Type B pancreatic cell (in vitro differentiated cells): ENCODE measurements around the gene FHL2. TPM values are rescaled to one million over a fixed set of nuclear protein-coding genes. Genes with fewer than 3 reads are reported as not detected.
A peak's percentile ranks its signal among the peaks of the same experiment; 100 is the strongest.
"Not testable (repeated sequence)": the region's sequence is repeated elsewhere in the genome, so short reads cannot be mapped to it uniquely, and the experiment has no call there.

Experiments
- DNase-seq: peaks from one replicate; pipeline ENCODE4 v3.0.0; 2021; ENCODE audit warnings: mixed read lengths; ENCODE audit not compliant: unreplicated experiment; ENCODE audit errors: extremely low spot score
- H3K27ac Mint-ChIP-seq: 2 replicates; pipeline ENCODE4 v1.8.0; 2021; ENCODE audit warnings: mild to moderate bottlenecking, mixed read lengths
- H3K27me3 Mint-ChIP-seq: 2 replicates; pipeline ENCODE4 v1.8.0; 2021; ENCODE audit warnings: mixed read lengths
- H3K36me3 Mint-ChIP-seq: 2 replicates; pipeline ENCODE4 v1.8.0; 2021; ENCODE audit warnings: mixed read lengths
- H3K4me1 Mint-ChIP-seq: one replicate; pipeline ENCODE4 v1.8.0; 2021; ENCODE audit warnings: mixed read lengths; ENCODE audit not compliant: unreplicated experiment
- H3K4me3 Mint-ChIP-seq: 2 replicates; pipeline ENCODE4 v1.8.0; 2021; ENCODE audit warnings: mild to moderate bottlenecking, mixed read lengths
- H3K9me3 Mint-ChIP-seq: 2 replicates; pipeline ENCODE4 v1.8.0; 2021; ENCODE audit warnings: mixed read lengths
- CTCF ChIP-seq: fragments of 200-600 bp; sonication (generic); conservative IDR thresholded peaks from 2 replicates; pipeline ENCODE4 v1.5.0; 2021; ENCODE audit warnings: antibody characterized with exemption, mild to moderate bottlenecking
- total RNA-seq: library from RNA; stranded (reverse); gene quantifications from 2 replicates; pipeline ENCODE4 v1.2.1, GENCODE V29; 2021; ENCODE audit warnings: low replicate concordance

Gene FHL2
- total RNA-seq, 1 donor from 2014 or later: 21.9 TPM

DNA sequence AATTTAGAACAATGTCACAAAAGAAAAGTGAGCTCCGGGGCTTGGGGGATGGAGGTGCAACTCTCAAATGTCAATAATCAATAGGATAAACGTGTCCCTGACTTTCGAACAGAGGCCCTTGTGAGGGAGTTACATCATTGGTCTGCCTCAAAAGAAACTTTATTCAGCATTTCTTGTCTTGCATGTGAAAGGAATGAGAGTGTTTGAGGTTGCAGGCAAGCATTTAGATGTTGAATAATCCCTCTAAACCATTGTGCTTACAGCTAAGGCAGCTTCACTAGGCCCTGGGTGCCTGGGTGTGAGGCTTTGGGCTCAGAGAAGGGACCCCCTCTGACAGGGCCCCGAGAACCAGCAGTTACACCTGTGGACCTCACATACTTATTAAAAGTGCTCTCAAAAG, 28.6 kb upstream of the FHL2 start:
- H3K4me1 Mint-ChIP-seq: peaks cover 21% of the 10 kb centered on the region
- no peak for TF ChIP-seq CTCF
- peak overlapping the region; percentile 35 for H3K4me3 Mint-ChIP-seq
- no peak for DNase-seq
- H3K27ac Mint-ChIP-seq: peak overlapping the region; percentile 91
- H3K9me3 Mint-ChIP-seq: no peaks in the 10 kb centered on the region
- no peaks in the 10 kb centered on the region for H3K27me3 Mint-ChIP-seq
- no peaks in the 10 kb centered on the region for H3K36me3 Mint-ChIP-seq

DNA sequence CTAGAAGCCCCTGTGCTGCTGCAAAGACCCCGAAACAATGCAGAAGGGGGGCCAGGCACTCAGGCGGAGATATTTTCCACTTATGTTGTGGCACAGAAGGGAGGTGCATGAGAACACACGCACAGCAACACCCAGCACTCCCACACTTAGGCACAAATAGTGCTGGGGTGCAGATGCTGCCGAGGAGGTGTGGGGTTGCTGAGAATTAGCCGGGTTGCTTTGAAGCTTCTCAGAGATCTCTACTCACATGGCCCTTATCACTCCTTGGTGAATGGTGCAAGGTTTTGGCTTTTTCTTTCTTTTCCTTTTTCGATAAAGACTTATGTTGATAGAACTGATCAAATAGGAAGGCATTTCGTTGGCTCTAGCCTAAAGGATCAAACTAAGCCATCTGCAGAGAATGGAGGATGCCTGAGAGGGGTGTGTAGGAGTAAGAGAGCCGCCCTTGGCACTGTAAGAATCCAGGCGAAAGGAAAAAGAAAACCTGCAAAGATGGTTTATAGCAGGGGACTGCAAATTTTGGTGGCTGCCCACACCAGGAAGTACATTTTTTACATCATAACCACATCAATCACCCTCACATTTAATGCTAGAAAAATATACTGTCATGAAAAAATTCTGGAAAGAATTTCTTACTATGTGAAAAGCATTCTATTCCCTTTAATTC, 27.9 kb upstream of the FHL2 start:
- Mint-ChIP-seq H3K27me3 (no peaks in the 10 kb centered on the region), H3K4me1 (peaks cover 21% of the 10 kb centered on the region), H3K9me3 (no peaks in the 10 kb centered on the region), H3K4me3 (peak overlapping the region; percentile 35), H3K27ac (peak overlapping the region; percentile 91), H3K36me3 (no peaks in the 10 kb centered on the region)
- DNase-seq: no peak
- TF ChIP-seq CTCF: no peak

DNA sequence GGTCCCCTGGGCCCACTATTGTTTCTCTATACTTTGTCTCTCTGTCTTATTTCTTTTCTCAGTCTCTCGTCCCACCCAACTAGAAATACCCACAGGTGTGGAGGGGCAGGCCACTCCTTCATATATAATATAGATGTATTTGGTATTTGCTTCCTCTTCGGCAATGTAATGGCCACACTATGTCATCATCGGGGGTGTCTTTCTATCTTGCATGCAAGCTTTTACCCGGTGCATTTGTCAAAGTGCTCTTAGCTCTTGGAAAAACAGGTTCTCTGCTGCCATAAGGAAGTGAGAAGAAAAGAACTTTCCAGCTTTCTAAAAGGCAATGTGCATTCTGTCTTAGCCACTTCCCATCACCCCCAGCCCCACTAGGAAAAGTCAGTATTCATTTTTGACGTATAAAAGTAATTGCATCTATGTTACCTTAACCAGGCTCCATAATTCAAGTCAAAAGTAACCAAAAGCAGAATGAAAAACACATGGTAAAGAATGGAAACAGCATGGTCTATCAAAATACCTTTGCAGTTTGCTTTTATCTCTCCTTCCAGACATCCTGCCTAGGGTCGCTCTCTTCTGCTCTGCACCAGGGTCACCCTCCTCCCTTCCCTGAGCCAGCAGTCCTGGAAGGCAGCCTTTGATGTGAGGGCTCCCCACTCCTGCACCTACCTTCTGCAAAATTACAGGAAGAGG, 27.2 kb upstream of the FHL2 start:
- no peak for TF ChIP-seq CTCF

DNA sequence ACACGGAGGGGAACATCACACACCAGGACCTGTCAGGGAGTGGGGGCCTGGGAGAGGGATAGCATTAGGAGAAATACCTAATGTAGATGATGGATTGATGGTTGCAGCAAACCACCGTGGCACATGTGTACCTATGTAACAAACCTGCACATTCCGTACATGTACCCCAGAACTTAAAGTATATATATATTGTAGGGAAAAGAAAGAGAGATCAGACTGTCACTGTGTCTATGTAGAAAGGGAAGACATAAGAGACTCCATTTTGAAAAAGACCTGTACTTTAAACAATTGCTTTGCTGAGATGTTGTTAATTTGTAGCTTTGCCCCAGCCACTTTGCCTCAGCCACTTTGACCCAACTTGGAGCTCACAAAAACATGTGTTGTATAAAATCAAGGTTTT, 26.0 kb upstream of the FHL2 start:
- H3K4me1 Mint-ChIP-seq: peaks cover 21% of the 10 kb centered on the region
- not testable (repeated sequence) for H3K27me3 Mint-ChIP-seq, H3K27ac Mint-ChIP-seq, DNase-seq, H3K9me3 Mint-ChIP-seq, H3K36me3 Mint-ChIP-seq, H3K4me3 Mint-ChIP-seq

More for the DNA sequence above, 27.2 kb upstream of the FHL2 start:
- Mint-ChIP-seq H3K4me1 (peaks cover 21% of the 10 kb centered on the region), H3K36me3 (no peaks in the 10 kb centered on the region), H3K9me3 (no peaks in the 10 kb centered on the region), H3K4me3 (peak overlapping the region; percentile 38), H3K27ac (peak overlapping the region; percentile 91), H3K27me3 (no peaks in the 10 kb centered on the region)
- DNase-seq: no peak

- no peak overlapping the region for H3K4me3 Mint-ChIP-seq
- H3K9me3 Mint-ChIP-seq: no peaks in the 10 kb centered on the region
- H3K4me1 Mint-ChIP-seq: peaks cover 21% of the 10 kb centered on the region
- H3K27me3 Mint-ChIP-seq: no peaks in the 10 kb centered on the region
- no peak overlapping the region for H3K27ac Mint-ChIP-seq
- TF ChIP-seq CTCF: no peak
- no peaks in the 10 kb centered on the region for H3K36me3 Mint-ChIP-seq
- DNase-seq: no peak
Observed at GRCh38 chr2:105422801-105423200, 23.9 kb upstream of the FHL2 start.

DNA sequence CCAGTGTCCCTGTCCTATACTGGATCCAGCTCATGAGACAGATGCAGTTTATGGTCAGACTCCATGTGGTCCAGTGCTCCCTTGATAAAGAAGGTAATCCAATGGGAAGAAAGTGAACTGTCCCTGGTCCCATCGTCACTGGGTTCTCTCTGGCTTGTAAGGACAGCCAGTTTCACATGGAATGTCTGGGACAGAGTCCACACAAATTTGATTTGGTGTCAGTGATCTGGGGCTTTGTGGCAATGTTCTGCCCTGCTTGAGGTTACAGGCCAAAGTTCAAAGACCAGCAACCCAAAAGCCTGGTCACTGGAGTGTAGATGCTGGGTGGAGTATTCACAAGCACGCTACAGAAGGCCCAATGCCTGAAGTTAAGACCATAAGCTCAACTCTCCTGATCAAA, 22.2 kb upstream of the FHL2 start:
- H3K4me3 Mint-ChIP-seq: no peak overlapping the region
- TF ChIP-seq CTCF: no peak
- peaks cover 8% of the 10 kb centered on the region for H3K4me1 Mint-ChIP-seq
- H3K9me3 Mint-ChIP-seq: no peaks in the 10 kb centered on the region
- no peak for DNase-seq
- no peaks in the 10 kb centered on the region for H3K36me3 Mint-ChIP-seq
- H3K27ac Mint-ChIP-seq: no peak overlapping the region
- no peaks in the 10 kb centered on the region for H3K27me3 Mint-ChIP-seq
